ENCODE data around the gene CNIH3. TPM values are rescaled to one million over a fixed set of nuclear protein-coding genes. Genes with fewer than 3 reads are reported as not detected.

The CNIH3 gene
- total and polyA plus RNA-seq, 2 donors (not counting 1 experiment from before 2014, with no cell fraction given): 0.72 to 1.8 TPM

Other genes with a start within 250 kb of the CNIH3 start
- gene WDR26, start 181.5 kb upstream of the CNIH3 start, total RNA-seq: 108 and 111 TPM in 2 replicates
- gene WDR26, start 181.5 kb upstream of the CNIH3 start, polyA plus RNA-seq: 35.7 and 59.3 TPM in 2 replicates

Data from B cell (primary cell).